Activated CD4-positive, alpha-beta T cell treated with anti-CD3 and anti-CD28 coated beads, Interleukin-10, Interleukin-2, amounts not matched to agents 100 ng/mL and 50 ng/mL, durations not matched to agents 16 hours and 8 hours (primary cell): ENCODE measurements around the gene NR1I3.
A peak's percentile ranks its signal among the peaks of the same experiment; 100 is the strongest.
"Not testable (repeated sequence)": the region's sequence is repeated elsewhere in the genome, so short reads cannot be mapped to it uniquely, and the experiment has no call there.

Source experiments
- DNase-seq: peaks from one replicate; pipeline ENCODE4 v3.0.0-alpha.2; 2020

Gene NR1I3

DNA sequence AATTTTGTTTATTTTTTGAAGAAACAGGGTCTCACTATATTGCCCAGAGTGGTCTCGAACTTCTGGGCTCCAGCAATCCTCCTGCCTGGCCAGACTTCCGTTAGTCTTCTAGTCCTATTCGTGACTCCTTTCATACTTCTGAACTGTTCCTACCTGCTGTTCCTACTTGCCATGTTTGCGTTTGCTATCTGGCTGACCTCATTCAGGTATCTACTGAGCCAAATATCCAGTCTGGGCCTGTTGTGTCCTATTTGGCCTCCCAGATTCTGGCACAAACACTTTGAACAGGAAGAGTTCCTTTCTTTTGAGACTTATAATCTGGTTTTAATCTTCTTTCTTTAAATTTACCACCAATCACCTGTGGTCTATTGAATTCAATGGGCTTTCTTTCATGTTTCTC lies 6.9 kb upstream of the NR1I3 start:
- no peak for DNase-seq

DNA sequence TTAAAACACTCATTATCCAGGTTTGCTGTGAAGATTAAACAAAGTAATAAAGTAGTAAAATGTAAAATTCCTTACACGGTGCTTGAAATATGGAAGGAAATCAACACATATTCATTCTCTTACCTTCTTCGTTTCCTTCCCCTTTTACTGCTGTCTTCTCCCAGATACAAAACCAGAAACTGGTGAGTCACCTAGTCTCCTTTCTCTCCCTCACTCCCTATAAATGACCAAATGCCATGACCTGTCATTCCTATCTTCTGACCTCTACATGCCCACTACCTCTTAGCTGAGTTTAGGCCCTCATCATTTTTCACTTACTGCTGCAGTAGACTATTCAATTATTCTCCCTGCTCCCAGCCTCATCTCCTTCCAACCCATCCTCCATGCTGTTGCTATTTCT lies 4.3 kb upstream of the NR1I3 start:
- no peak for DNase-seq

DNA sequence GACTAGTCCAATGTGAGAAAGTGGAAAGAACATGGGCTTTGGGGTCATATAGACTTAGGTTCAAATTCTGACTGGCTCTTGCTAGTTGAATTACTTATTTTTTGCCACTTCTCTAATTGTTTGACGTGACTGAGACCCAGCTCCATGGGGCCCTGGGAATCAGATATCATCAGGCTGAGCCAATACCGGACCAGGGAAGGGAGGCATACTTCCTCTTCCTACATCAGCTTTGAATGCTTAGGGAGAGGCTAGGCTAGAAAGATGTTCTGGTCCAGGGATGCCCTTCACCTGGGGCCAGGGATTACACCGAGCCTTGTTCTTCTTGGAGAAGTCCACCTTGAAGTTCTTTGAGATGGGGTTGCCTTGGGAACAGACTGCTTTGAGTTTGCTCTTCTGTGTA lies 3.7 kb upstream of the NR1I3 start:
- no peak for DNase-seq

DNA sequence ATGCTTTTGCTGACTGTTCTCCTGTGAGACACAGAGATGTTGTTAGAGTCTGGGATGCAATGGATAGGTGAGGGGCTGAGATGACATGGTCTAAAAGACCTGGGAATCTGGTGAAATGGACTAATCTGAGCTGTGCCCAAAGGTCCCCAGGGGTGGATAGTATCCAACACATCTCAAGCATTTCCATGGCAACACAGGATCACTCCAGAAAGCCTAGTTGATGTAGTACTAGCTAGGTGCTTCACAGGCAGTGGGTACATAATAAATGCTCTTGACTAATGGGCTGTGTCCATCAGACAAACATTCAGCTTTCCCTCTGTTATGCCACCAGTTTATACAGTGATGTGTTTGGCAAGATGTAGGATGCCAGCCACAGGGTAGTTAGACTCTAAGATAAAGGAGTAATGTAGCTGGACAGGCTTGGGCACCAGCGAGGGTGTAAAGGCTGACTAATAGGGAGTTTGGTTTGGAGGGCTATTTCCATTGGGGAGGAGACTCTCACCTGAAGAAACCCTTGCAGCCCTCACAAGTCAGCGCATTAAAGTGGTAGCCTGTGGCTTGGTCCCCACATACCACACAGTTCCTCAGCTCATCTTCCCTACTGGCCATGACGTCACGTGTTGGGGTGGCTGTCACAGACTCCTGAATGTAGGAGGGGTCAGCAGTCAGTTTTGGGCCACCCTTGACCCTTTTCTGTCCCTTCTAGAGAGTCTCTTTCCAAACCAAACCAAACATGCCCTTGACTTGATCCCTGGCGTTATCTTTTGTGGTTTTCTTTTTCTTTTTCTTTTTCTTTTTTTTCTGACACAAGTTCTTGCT lies 1.8 kb downstream of the NR1I3 start:
- DNase-seq = no peak

DNA sequence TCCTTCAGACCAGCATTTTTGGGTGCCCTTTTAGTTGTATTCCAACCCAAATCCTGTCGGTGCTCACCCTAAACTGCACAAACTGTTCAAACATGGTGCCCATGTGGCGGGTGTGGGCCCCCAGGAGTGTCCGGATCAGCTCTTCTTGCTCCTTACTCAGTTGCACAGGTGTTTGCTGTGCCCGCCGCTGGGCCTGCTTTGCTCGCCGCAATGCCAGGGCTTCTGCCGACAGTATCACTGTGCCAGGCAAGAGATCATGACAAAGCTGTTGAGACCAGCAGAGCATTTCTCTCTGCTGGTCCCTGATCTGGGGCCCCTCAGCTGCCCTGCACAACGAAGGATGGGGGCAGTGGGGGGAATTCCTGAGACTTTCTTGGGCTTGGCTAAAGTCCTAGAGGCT lies 4.9 kb downstream of the NR1I3 start:
- no peak for DNase-seq

DNA sequence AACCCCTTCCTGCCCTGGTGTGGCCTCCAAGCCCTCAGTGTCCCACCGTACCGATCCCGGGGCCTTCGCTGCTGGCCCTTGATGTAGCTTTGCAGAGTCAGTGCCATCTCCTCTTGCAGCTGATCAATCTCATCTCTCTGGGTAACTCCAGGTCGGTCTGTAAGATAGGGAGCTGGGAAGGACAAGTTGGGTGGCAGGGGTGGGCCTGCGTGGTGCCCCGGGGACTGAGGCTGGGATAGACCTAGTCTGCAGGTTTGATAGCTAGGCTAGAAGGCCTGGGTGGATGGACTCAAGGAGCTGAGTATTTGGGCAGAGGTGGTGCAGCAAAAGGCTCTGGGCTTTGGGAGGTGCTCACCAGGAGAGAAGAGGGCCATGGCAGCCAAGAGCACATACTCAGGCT lies 7.2 kb downstream of the NR1I3 start:
- DNase-seq = no peak

DNA sequence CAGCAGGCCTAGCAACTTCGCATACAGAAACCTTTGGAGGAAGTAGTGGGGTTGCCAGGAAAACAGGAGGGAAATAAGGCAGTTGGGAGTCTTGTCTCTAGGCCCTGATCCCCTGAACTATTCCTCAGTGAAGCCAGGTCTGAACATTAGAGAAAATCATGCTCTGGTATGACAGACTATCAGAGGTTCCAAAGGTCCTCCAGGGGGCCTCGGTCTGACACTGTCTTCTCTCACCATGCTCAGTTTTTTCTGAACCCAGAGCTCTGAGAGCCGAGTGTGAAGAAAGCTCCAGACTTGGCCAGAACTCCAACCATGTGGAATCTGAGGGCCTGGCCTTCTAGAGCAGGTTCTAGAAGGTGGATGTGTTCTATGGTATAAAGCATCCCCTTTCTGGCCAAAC lies 8.1 kb downstream of the NR1I3 start:
- no peak for DNase-seq

DNA sequence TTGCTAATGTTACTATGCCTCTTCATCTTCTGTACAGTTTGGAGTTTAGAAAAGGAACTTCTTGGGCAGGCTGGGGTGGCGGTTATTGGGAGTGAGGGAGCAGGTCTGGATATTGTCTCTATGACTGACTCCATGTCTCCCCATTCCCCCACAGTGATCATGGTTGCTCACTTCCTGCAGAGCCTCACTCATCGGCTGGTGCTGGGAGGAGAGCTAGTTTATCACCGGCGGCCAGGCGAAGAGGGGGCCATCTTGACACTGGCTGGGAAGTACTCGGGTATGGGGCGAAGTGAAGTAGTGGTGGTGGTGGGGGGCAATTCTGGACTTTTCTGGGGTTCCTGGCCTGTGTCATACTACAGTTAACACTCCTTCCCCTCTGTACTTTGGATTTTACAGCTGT lies 10.0 kb downstream of the NR1I3 start:
- no peak for DNase-seq

DNA sequence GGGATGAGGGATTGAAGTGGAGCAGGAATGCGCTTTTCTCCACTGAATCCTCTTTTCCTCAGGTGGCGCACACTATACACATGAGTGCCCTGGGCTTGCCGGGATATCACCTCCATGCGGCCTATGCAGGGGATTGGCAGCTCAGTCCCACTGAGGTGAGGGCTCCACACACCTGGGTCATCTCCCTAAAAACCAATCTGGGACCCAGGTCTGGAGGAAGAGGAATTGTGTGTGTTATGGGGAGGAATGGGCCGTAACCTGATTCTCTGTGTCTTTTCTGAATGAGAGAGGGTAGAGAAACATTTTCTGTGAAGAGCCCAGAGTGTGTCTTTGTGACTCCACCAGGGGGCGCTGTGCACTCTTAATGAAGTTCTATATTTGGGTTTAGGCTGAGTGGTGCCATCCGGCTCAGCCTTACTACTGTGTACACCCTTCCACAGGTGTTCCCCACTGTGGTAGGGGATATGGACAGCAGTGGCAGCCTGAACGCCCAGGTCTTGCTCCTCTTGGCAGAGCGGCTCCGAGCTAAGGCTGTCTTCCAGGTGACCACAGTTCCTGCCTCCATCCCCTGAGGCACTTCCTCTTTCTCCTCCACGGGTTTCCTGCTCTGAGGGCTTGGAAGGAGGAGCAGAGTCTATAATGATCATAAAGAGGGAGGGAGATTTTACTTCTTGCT lies 10.7 kb downstream of the NR1I3 start:
- DNase-seq = peak; percentile 89

DNA sequence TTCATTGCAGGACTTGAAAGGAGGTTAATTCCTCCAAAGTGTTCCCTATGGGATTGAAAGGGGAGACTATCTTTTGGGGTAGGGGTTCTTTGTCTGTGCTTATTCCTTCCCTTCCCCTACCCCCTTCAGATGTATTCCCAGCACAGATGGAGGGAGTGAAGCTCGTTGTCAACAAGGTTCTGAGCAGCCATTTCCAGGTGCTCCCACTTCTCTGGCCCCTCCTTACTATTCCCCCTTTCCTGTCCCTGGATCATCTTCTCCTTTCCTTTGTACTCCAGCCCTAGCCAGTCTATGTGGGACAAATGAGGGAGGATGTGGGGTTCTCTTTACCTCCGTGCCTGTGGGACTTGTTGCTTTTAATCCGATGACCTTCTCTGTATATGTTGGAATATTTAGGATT lies 11.2 kb downstream of the NR1I3 start:
- no peak for DNase-seq

DNA sequence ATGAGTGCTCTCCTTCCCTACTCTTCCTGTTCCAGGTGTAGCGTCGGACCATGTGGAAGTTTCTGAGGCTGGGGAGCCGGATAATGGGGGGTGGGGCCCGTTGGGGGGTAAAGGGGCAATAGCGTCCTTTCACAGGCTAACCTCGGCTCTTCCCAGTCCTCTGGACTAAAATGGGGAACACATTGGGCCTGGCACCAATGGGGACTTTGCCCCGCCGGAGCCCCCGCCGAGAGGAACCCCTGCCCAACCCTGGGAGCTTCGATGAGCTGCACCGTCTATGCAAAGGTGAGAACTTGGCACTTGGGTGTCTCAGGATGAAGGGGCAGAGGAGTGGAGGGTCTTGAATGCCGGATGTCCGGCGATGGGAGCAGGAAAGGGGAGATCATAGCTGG lies 11.7 kb downstream of the NR1I3 start:
- DNase-seq = peak; percentile 23

DNA sequence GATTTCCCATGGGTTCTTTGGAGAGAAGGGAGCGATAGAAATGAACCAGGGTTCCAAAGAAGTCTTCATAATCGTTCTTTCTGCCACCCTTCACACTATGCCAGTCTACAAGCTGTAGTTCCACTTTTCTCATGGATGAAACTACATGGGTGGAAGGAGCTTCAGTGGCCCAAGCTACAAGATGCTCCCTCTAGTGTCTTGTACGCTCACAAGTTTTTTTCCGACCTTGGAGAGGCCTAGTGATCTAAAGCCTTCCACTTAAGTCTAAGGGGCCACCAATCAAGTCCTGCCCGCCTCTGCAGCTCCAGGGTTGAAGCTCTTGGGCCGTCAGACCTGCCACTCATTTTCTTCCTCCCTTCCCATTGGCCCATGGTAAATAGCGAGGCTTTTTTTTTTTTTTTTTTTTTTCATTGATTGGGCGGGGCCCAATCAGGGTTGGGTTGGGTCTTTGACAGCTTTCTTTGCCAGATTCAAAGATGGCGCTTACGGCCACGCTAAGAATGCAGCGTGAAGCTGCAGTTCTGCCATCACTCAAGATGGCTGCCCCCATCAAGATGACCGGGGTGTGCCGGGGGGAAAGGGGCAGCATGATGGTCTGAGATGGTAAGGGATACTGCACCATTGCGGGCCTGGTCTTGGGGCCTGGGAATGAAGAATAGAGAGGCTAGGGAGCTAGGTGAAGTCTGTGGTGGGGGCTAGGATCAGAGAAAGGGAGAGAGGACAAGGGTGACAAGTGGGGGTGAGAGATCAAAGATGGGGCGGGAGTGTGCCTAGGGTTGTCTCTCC lies 12.3 kb downstream of the NR1I3 start, which contains the start of gene TOMM40L:
Gene TOMM40L, plus strand, starts transcription at position 527 of the 786 bp plus-strand sequence. CDS start 430 bp downstream, outside the sequence.
- peak; percentile 97 for DNase-seq

DNA sequence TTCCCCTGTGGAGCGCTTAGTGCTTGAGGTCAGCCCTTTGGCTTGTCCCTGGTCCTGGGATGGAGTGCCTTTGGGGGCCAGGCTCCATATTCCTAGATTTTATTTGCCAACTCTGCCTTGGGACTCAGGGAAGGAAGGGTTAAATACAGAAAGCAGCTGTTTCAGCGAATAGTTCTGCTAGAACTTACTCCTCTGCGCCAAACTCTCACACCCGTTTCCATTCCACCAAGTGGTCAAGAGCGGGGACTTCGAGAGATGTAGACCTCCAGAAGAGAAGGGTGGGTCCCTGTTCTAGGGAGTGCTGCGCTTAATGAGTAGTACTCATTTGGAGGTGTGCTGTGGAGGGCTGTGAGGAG lies 12.8 kb downstream of the NR1I3 start:
- no peak for DNase-seq

DNA sequence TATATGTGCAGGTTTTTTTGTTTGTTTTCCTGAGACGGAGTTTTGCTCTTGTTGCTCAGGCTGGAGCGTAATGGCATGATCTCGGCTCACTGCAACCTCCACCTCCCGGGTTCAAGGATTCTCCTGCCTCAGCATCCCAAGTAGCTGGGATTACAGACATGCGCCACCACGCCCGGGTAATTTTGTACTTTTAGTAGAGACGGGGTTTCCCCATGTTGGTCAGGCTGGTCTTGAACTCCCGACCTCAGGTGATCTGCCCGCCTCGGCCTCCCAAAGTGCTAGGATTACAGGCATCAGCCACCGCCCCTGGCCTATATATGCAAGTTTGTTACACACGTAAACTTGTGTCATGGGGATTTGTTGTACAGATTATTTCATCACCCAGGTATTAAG lies 13.3 kb downstream of the NR1I3 start:
- DNase-seq = not testable (repeated sequence)

DNA sequence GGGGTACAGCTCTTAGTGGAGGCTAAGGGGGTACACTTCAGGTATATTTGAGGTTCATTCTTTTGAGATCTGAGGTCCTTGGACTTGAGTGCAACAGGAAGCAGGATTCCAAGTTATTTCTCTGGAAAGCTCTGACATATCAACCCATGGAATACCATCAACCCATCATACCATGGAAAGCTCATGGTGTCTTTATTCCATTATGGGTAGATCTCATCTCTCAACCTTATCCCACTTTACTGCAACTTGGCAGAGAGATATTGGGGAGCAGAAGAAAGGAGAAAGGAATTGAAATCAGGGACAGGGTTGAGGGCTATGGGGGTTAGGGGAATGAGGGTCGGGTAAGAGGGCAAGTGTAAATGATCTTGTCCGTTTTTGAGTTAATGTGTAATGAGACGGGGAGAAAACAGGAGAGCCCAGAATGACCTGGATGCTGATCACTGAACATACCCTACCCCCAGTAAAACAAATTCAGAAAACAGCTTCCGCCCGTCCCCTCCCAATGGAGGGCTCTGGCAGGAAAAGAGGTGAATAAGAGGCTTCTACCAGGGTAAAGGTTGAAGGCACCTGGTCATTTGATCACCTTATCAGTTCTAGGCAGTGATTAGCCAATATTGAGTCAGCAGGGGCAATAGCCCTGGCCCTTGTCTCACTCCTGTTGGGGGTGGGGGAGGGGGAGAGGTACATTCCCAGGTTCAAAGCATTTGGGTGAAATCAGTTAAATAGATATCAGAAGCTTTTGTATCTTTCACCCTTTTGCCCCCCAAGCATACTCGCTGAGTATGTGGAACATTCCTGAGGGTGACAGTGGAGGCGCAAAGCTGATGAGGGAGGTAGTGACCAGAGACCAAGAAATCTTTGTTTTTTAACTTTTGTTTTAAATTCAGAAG lies 14.0 kb downstream of the NR1I3 start:
- no peak for DNase-seq

DNA sequence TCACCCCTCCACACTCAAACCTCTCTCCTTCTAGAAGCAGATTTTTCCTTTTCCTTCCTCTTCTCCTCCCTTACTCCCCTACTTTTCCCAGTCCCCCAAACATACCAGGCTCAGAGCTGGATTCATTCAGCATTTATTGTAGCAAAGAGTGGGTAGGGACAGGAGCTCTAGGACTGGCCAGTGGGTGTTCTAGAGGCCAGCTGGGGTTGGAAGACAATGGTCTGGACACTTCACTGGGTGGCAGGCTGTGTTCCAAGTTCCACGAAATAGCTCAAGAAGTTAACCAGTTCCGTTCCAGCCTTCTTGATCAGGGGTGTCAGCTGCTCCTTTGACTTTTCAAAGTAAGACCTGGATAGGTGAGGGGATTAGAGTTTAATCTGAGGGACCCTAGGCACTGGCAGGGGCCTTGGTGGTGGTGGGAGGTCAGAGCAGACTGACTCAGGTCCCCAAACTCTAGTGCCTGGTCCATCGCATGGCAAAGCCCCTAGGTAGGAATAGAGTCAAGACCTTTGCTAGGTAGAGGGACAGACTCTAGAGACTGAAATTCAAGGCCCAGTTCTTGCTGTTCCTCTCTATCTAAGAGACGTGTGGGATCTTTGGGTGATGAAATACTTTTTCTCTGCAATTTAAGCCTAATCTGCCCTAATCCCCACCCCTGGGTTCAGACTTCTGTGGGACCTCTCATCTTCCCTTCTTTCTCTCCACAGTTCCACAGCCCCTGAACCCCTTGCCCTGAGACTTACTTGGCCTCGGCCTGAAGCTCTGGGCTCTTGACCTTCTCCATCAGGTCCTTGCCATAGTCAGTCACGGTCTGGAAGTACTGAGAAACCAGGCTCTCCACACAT lies 15.6 kb downstream of the NR1I3 start:
- DNase-seq = no peak

DNA sequence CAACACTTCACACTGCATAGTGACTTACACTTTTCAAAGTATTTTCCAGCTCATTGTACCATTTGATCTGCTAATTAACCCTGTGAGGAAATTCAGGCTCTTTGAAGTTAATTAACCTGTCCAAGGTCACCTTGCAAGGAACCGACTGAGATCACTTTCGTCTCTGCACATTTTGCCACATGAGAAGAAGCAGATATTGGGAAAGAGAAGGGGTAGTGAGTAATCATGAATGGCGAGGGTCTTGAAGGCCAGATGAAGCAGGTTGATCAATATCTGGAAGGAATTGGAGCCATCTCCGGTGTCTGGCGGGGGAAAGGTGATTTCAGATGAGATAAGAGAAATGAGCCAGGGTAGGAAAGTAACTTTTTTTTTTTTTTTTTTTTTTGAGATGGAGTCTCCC lies 18.0 kb downstream of the NR1I3 start:
- no peak for DNase-seq

DNA sequence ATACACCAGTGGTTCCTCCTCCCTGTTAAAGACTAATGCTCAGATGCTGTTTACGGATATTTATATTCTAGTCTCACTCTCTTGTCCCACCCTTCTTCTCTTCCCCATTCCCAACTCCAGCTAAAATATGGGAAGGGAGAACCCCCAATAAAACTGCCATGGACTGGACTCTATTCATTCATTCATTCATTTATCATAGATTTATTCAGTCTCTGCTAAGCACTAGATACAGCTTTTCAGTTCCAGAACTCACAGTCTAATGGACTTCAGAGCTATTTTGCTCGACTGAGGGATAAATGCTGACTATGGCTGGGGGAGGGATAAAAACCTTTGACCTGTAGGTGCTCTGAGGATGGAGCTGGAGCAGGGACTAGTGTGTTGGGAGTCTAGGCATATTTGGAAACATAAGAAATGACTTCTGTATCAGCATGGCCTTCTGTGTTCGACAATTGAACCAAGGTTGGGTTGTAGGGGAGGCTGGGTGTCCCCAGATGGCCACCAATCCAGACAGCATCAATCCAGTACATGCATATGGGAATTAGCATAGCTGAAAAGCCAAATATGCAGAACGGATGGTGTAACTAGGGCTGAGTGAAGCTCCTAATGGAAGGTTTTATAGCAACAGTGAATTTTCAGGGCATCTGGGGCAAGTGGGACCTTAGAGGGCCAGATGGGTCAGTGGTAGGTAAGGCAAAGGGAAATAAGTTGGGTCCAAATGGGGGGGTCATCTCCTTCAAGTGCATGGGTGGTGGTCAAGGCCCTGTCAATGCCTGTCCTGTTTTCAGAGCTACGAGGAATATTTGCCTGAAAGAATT lies 18.7 kb downstream of the NR1I3 start:
- no peak for DNase-seq

DNA sequence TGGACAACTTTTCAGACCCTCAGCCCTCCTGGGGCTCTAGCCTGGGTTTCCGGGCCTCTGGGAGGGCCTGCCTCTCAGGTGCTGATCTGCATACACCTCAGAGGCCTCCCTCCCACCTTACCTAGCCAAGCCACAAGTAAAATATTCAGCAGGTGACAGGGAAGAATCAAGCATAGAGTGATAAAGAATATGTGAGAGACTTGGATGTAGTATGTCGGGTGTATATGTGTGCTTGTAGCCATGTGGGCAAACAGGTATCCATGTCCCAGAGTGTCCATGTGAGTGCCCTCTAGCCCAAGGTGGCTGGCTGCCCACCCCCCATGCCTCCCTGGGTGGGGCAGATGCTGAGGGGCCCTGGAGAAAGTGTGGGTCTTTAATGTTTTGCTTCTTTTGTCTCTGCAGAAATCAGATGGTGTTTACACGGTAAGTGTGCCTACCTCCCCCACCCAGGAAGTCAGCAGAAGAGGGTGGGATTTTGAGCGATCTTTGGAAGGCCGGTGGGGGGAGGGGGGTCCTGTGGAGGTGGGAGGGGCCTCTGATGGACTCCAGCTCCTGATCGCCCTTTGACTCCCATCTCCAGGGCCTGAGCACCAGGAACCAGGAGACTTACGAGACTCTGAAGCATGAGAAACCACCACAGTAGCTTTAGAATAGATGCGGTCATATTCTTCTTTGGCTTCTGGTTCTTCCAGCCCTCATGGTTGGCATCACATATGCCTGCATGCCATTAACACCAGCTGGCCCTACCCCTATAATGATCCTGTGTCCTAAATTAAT lies 19.5 kb downstream of the NR1I3 start:
- DNase-seq = no peak

DNA sequence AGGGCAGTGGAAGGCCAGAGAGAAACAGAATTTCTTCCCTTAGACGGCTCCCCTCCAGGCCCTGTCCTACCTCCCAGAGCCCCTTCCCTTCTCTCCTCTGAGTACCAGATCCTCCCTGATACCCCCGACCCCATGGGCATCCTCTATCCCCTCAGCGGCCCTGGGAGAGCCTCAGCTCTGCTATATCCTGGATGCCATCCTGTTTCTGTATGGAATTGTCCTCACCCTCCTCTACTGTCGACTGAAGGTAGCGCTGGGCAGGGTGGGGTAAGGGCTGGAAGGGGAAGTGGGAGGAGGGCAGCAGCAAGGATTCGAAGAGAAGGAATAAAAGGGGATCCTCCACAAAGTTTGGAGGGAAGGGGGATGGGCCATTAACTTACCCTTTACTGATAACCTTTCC lies 20.2 kb downstream of the NR1I3 start:
- no peak for DNase-seq
